ENCODE data around the gene DVL1.
"Not testable (repeated sequence)": the region's sequence is repeated elsewhere in the genome, so short reads cannot be mapped to it uniquely, and the experiment has no call there.

The DVL1 gene

GRCh38 chr1:1327291-1327690 lies 21.9 kb downstream of the DVL1 start:
- no peak for DNase-seq (ENCODE audit: low read depth, low spot score)

DNA sequence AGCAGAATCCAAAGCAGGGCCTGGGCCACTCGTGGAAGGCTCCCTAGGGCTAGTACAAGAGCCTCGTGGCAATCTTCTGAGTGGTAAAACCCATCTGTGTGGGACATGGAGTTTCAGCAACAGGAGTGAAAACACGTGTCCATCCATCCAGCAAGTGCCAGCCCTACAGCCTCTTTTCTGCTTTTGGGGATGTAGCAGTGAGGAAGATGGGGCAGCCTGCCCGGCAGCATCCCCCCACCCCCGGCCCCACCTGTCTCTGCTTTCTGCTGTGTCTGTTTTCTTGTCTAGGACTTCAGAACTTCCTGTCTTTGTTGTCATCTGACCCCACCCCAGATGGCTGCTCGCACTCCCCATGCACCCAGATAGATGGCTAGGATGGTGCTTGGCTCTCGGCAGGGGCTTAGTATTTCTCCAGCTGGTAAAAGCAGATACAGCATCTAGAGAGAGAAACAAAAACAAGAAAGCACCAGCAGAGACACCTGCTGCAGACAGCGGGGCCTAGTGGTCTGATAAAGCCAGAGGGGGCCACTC lies 23.1 kb downstream of the DVL1 start:
- no peak for DNase-seq (ENCODE audit: low read depth, low spot score)

- no peak for DNase-seq (ENCODE audit: low read depth, low spot score)
These were observed 23.7 kb downstream of the DVL1 start for GRCh38 chr1:1325288-1326074.

DNA sequence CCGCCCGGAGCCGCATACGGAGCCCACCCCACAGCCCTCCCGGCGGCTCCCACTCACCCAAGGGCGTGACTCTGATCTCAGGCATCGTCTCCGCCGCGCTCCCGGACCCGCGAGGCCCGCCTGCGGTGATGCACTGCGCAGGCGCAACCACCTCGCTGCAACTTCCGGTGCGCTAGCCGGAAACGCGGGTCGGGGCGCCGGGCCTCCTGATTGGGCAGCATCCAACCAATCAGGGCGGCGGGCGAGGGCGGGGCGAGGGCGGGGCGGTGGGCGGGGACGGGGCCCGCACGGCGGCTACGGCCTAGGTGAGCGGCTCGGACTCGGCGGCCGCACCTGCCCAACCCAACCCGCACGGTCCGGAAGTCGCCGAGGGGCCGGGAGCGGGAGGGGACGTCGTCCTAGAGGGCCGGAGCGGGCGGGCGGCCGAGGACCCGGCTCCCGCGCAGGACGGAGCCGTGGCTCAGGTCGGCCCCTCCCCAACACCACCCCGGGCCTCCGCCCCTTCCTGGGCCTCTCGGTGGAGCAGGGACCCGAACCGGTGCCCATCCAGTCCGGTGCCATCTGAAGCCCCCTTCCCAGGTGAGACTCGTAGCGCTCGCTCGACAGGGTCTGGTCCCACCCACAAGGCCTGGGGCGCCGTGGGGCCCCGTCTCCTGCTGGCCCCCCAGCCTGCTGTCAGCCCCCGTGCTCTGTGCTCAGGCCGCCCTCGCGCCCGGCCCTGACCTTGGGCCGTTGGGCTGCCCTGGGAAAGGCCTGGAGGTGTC lies 24.5 kb downstream of the DVL1 start, which contains the start of the genes CPTP and INTS11:
TSS of gene CPTP (plus strand) at position 279 of the 764 bp plus-strand sequence. CDS start 2,109 bp downstream, outside the sequence.
TSS of gene INTS11 (minus strand) at position 137 of the 764 bp plus-strand sequence. CDS start at position 85, 52 bp downstream.
- DNase-seq (ENCODE audit: low read depth, low spot score), result peak; percentile 91

DNA sequence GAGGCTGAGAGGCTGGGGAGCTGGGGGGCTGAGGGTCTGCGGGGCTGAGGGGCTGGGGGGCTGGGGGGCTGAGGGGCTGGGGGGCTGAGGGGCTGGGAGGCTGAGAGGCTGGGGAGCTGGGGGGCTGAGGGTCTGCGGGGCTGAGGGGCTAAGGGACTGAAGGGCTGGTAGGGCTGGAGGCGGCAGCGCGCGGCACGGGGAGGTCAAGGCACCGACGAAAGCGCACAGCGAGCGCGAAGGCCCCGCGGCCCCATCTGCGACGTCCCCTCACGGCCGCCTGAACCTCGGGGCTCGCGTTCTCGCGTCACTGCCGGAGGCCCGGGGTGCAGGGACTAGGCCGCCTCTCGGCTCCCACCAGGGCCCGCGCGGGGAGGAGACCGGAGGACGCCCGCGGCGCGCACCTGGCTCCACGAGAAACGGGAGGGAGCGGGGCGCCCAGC lies 25.1 kb downstream of the DVL1 start:
- no peak for DNase-seq (ENCODE audit: low read depth, low spot score)

- DNase-seq (ENCODE audit: low read depth, low spot score), result no peak
These were observed 26.3 kb downstream of the DVL1 start for GRCh38 chr1:1322952-1323351.

- no peak for DNase-seq (ENCODE audit: low read depth, low spot score)
These were observed 26.8 kb downstream of the DVL1 start for GRCh38 chr1:1322418-1322817.

DNA sequence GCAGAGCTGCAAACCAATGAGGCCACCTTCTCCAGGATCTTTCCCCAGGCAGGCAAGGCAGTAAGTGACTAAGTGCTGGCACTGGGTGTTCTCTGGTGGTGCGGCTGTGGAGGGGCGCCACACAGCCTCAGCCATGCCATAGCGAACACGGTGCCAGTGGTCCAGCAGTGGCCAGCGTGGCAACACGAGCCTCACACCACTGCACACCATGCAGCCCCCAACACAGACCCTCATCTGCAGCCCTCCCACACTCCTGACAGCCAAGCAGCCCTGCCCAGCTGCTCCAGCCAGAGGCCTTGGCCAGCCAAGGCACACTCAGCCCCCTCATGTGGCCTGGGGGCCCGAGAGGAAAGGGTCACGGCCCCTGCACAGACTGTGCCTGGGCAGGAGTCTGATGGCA lies 27.7 kb downstream of the DVL1 start:
- DNase-seq (ENCODE audit: low read depth, low spot score), result no peak

DNA sequence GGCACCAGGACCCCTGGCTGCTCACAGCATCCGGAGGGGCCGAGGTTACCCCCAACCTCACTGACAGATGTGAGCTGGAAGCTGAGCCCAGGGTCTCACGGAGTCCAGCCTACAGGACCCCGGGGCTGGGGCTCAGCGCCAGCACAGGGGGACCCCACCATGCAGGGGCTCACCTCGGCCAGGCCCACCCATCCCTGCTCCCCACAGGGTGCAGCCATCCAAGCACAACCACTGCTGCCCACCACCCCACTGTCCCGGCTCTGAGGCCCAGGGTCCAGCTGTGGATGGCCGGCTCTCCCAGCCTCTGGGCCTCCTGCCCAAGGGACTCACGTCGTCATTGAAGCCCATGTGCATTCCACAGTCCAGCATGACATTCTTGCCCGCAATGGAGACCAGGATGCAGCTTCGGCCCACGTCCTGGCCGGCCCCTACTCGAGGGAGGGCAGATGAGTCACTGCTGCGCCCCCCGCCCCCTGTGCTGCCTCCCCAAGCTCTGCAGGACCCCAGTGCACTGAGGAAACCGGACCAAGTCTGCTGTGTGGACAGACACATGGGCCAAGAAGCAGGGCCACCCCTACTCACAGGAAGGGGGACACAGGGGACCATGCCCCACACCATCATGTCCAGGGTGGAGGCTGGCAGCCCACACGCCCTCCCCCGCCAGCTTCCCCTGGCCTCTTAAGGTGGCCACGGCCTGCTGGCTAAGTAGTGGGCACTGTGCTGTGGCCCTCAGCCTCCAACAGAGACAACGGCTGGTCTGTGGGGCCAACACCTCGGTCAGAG lies 28.4 kb downstream of the DVL1 start:
- DNase-seq (ENCODE audit: low read depth, low spot score), result no peak

GRCh38 chr1:1319646-1319941 lies 29.6 kb downstream of the DVL1 start:
- DNase-seq (ENCODE audit: low read depth, low spot score), result no peak

GRCh38 chr1:1318777-1319645 lies 30.2 kb downstream of the DVL1 start:
- DNase-seq (ENCODE audit: low read depth, low spot score), result no peak

GRCh38 chr1:1318131-1318652 lies 31.0 kb downstream of the DVL1 start:
- DNase-seq (ENCODE audit: low read depth, low spot score), result no peak

- DNase-seq (ENCODE audit: low read depth, low spot score), result no peak
These were observed 31.8 kb downstream of the DVL1 start for GRCh38 chr1:1317420-1317819.

GRCh38 chr1:1316199-1316598 lies 33.0 kb downstream of the DVL1 start:
- not testable (repeated sequence) for DNase-seq (ENCODE audit: low read depth, low spot score)

DNA sequence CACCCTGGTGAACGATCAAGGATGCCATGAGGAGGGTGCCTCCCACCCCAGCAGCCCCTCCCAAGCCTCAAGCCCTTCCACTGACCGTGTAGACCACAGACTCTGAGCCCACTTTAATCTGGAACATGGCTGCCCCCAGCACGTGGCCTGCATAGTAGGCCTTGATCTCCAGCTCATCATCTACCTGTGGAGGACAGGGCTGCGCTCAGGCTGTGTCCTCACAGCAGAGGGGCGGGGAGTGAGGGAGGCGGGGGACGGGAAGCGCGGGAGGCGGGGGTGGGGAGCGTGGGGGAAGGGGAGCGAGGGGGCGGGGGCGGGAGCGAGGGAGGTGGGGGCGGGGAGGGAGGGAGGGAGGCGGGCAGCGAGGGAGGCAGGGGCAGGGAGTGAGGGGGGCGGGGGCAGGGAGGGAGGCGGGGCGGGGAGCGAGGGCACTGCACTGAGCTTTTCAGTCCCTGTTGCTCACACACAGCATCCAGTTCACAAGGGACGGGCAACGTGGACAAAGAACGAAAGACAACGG lies 33.7 kb downstream of the DVL1 start:
- DNase-seq (ENCODE audit: low read depth, low spot score), result no peak

DNA sequence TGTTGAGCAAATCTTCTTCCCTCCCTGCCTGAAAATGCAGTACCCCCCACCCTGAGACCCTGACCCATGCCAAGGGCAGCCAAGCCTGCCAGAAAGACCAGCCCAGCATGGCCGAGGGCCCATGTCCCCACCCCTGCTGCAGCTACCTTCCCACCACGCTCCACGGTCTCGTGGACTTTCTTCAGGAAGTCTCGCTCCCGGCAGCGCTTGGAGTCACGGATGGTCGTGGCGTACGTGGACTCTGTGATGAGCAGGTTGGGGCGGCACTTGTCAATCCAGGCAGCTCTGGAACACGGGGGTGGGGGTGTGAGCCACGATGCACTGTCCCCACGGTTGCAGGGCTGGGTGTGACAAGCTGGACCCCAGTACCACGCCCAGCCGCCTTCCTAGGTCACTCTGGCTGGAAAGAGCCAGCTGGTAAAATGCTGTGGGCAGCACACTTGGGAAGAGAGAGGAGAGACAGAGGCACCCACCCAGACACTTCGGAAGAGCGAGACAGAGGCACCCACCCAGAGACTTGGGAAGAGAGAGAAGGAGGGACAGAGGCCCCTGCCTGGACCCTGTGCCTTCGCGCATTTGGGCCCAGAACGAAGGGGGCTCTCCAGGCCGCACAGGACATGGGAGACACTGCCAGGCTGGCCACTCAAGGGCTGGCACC lies 34.4 kb downstream of the DVL1 start:
- no peak for DNase-seq (ENCODE audit: low read depth, low spot score)

DNA sequence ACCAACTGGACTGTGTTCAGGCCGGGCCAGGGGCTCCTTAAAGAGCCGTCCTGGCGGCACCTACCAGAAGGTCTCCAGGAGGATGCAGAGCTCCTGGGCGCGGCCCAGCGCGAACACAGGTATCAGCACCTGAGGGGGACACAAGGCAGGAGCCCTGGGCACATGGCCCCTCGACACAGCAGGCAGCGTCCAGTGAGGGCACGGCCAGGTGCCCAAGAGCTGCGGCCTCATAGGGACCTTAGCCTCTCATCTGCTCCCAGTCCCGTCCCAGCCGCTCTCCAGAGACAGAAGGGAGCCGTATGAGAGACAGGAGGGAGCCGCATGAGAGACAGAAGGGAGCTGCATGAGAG lies 35.0 kb downstream of the DVL1 start:
- DNase-seq (ENCODE audit: low read depth, low spot score), result no peak

- no peak for DNase-seq (ENCODE audit: low read depth, low spot score)
These were observed 35.5 kb downstream of the DVL1 start for GRCh38 chr1:1313500-1314236.
